Upper lobe of left lung (tissue), 4 donors: ENCODE data around the gene NHERF2.

ENCODE experiments used
- CTCF ChIP-seq, 6 experiments: fragments of 450-650 bp in 4 of 6; fragments of 200-600 bp in 2 of 6; sonication (generic) in 2 of 6; IDR thresholded peaks; one replicate each; pipeline ENCODE4 v1.5.1; 2016 to 2019; ENCODE audit warnings: antibody characterized with exemption in 6 of 6
- EP300 ChIP-seq, 4 donors: sonication (generic); formaldehyde crosslinking; IDR thresholded peaks; one replicate each; pipeline ENCODE4 v1.5.1; 2017; ENCODE audit warnings: antibody characterized with exemption in 4 of 4, control low read depth in 2 of 4

- TF ChIP-seq CTCF (IDR thresholded peaks at IDR 0.05) (no peak), EP300 (IDR thresholded peaks at IDR 0.05) (no peak)
These were observed 33.6 kb downstream of the NHERF2 start for GRCh38 chr16:2060346-2060745.
